Activated naive CD8-positive, alpha-beta T cell (primary cell): ENCODE data around the gene RAD51D.

Experiments
- H3K27ac Mint-ChIP-seq: one replicate; pipeline ENCODE4 v1.8.0; 2021; ENCODE audit warnings: mixed read lengths
- H3K27me3 Mint-ChIP-seq: one replicate; pipeline ENCODE4 v1.8.0; 2021; ENCODE audit warnings: mixed read lengths
- H3K36me3 Mint-ChIP-seq: one replicate; pipeline ENCODE4 v1.8.0; 2021; ENCODE audit warnings: mixed read lengths
- H3K4me1 Mint-ChIP-seq: one replicate; pipeline ENCODE4 v1.8.0; 2021; ENCODE audit warnings: low read depth, mixed read lengths
- H3K4me3 Mint-ChIP-seq: one replicate; pipeline ENCODE4 v1.8.0; 2021; ENCODE audit warnings: mild to moderate bottlenecking, mixed read lengths
- H3K9me3 Mint-ChIP-seq: one replicate; pipeline ENCODE4 v1.8.0; 2021; ENCODE audit warnings: low read depth, mixed read lengths

Gene RAD51D

DNA sequence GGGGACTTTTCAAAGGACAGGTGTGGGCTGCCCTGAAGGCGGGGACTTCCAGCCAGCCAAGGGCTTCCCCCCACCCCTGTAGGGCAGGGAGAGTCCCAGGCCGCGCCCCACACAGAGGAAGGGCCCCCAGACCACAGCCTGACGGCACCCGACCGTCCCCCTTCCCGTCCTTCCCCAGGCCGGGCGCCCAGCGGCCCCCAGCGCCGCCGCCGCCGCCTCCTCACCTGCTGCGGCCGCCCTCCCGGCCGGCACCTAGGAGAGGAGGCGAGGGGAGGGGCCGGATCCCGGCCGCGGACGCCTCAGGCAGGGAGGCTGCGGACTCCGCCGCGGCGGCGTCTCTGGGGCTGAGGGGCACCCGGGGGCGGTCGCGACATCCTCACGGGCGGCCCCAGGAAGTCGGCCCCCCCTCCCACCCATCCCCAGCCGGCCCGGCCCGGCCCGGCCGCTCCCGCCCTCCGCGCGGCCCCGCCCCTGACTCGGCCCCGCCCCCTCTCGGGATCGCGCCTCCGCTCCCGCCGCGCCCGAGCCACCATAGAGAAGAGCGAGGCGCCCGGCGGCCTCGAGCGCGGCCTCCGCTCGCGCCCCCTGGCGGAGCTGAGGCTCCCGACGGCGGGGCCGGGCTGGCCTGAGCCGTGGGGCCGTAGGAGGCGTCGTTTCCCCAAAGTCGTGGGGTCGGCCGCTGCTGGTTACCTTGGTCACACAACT, 30.6 kb downstream of the RAD51D start:
- Mint-ChIP-seq H3K27me3 (no peaks in the 10 kb centered on the region), H3K36me3 (no peaks in the 10 kb centered on the region), H3K4me1 (peaks cover 49% of the 10 kb centered on the region), H3K4me3 (peak overlapping the region; percentile 93), H3K9me3 (no peaks in the 10 kb centered on the region), H3K27ac (peak overlapping the region; percentile 96)

DNA sequence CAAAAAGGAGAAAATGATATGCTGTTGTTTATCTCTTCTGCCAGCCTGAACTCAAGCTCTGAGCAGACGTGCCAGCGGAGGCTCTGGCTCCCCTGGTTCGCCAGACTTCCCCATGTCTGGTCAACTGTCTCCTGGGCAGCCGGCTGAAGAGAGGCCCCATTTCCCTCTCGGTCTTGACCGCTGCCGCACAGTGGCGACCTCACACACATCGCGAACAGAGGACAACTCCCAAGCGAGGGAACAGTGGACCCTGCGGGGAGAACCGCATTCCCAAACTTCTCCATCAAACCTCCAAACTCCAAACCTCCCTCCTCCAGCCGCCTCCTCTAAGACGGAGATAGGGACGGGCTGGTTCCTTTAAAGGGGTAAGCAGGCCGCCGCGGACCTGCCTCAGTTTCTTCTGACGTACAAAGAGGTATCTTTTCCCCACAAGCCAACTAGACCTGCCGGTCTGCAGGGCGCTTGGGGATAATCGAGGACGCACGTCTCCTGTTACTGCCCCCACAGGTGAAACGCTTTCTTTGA, 31.2 kb downstream of the RAD51D start:
- H3K4me1 Mint-ChIP-seq, result peaks cover 53% of the 10 kb centered on the region
- peak overlapping the region; percentile 93 for H3K27ac Mint-ChIP-seq
- no peaks in the 10 kb centered on the region for H3K27me3 Mint-ChIP-seq
- no peaks in the 10 kb centered on the region for H3K9me3 Mint-ChIP-seq
- no peaks in the 10 kb centered on the region for H3K36me3 Mint-ChIP-seq
- H3K4me3 Mint-ChIP-seq, result peak overlapping the region; percentile 93

DNA sequence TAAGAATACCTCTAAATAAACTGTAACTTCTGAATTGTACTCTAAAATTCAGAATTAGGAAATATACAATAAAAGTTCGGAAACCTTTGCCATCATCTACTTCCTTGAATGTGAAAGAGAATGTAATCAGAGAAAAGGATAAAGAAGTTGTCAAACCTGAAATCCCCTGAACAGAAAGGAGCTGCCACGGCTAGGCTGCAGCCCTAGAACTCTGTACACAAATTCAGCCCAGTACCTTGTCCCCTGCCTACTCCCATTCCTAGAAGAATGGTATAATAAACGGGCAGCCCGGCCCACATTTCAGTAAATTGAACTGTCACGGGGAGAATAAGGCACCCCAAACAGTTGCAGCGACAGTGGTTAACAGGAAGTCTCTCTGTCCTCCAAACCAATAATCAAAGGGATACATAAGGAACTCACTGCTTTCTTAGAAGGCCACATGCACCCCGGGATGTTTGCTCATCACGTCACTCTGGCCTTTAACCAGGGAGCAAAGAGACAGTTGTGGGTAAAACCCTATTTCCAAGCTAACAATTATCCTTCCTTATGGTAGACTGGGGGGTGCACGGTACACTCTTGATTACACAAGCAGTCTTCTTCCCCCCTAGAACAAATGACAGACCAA, 31.8 kb downstream of the RAD51D start:
- no peaks in the 10 kb centered on the region for H3K9me3 Mint-ChIP-seq
- no peaks in the 10 kb centered on the region for H3K36me3 Mint-ChIP-seq
- peak overlapping the region; percentile 93 for H3K4me3 Mint-ChIP-seq
- no peaks in the 10 kb centered on the region for H3K27me3 Mint-ChIP-seq
- H3K27ac Mint-ChIP-seq, result peak overlapping the region; percentile 93
- peaks cover 59% of the 10 kb centered on the region for H3K4me1 Mint-ChIP-seq

DNA sequence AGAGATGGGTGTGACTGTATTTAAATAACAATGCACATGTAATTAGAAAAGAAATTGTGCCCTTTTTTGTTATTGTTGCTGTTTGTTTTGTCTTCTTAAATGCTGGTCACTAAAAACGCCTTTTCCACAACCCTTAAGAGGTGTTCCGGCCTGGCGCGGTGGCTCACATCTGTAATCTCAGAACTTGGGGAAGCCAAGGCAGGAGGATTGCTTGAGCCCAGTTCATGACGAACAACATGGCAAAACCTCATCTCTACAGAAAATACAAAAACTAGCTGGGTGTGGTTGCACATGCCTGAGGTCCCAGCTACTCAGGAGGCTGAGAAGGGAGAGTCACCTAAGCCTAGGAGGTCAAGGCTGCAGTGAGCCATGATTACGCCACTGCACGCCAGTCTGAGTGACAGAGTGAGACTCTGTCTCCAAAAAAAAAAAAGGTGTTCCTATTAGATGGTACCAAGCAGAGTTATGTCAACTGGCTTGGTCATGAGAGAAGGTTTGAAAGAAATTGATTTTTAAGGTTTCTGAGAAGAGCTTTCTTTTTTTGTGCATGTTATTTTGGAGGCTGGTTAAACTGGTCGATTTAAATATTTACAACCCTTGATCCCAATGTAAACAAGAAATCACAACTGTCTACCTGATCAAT, 32.6 kb downstream of the RAD51D start:
- Mint-ChIP-seq H3K36me3 (no peaks in the 10 kb centered on the region), H3K9me3 (no peaks in the 10 kb centered on the region), H3K27ac (peak overlapping the region; percentile 93), H3K4me1 (peaks cover 67% of the 10 kb centered on the region), H3K4me3 (peak overlapping the region; percentile 93), H3K27me3 (no peaks in the 10 kb centered on the region)

DNA sequence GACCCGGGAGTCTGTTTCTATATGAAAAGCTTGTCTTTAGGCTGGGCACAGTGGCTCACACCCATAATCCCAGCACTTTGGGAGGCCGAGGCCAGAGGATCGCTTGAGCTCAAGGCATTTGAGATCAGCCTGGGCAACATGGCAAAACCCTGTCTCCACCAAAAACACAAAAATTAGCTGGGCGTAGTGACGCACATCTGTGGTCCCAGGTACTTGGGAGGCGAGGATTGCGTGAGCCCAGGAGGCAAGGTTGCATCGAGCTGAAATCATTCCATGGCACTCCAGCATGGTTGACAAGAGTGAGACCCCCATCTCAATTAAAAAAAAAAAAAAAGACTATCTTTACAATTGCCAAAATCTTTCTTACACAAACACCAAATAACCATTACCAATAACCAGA, 33.5 kb downstream of the RAD51D start:
- Mint-ChIP-seq H3K36me3 (no peaks in the 10 kb centered on the region), H3K27me3 (no peaks in the 10 kb centered on the region), H3K9me3 (no peaks in the 10 kb centered on the region), H3K4me3 (no peak overlapping the region), H3K4me1 (peaks cover 74% of the 10 kb centered on the region), H3K27ac (no peak overlapping the region)

DNA sequence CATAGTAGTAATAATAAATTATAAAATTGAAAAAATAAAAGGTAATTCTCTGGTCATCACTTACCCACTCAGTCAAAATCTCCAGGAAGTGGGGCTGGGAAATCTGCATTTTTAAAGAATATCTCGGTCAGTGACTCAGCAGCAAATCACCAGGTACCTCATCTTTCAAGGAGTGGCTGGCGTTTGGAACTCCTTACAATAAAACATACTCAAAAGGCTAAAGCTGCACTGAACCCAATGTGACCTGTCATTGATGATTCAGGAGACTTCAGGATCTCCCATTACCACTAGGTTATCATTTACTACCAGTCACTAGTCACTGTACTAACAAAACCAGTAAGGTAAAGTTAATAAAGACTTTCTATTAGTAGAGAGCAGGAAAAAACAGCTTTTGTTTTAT, 34.7 kb downstream of the RAD51D start:
- no peaks in the 10 kb centered on the region for H3K27me3 Mint-ChIP-seq
- H3K4me1 Mint-ChIP-seq, result peaks cover 77% of the 10 kb centered on the region
- no peaks in the 10 kb centered on the region for H3K9me3 Mint-ChIP-seq
- no peak overlapping the region for H3K4me3 Mint-ChIP-seq
- no peaks in the 10 kb centered on the region for H3K36me3 Mint-ChIP-seq
- H3K27ac Mint-ChIP-seq, result peak overlapping the region; percentile 55

DNA sequence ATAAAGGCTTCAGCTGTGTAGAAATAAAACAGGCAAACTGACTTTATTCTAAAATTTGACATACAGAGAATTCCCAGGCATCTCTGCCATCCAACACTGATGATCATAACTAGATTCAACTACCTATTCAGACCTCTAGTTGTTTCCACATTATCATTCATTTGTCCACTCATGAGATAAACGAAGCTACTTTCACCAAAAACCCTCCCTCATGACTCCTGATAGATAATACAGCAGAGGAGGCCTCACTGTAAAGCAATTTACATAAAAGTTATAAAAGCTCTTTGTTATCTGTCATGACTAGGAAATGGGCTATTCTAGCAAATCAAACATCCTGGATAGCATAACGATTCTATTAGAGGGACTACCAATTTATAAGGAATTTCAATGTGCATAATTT, 36.6 kb downstream of the RAD51D start:
- Mint-ChIP-seq H3K27me3 (no peaks in the 10 kb centered on the region), H3K4me1 (peaks cover 77% of the 10 kb centered on the region), H3K36me3 (no peaks in the 10 kb centered on the region), H3K4me3 (peak overlapping the region; percentile 38), H3K27ac (peak overlapping the region; percentile 87), H3K9me3 (no peaks in the 10 kb centered on the region)

DNA sequence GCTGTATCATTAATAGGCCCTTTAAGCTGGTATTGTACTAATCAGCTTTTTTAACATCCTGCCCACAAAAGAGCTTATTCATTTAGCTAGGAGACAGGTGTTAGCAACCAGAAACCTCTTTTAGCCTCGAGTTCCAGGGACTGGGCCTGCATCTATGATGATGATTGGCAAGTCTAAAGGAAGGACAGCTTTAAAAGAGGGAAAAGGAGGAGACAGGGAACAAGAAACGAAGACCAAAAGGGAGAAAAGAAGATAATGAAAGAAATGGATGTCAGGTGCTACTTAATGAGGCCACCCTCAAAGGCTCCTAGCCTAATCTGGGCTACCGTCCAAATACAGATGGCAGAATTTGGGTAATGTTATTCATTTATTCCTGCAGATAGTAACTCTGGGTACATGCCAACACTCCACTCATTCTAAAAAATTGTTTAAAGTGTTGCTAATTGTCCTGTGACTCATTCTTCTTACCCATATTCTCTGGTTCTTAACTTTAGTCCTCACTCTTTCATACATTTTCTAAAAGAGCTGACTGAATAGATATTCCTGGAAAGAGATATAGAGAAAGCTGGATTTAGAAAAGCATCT, 37.5 kb downstream of the RAD51D start:
- Mint-ChIP-seq H3K27ac (peak overlapping the region; percentile 87), H3K9me3 (no peaks in the 10 kb centered on the region), H3K4me3 (peak overlapping the region; percentile 70), H3K36me3 (no peaks in the 10 kb centered on the region), H3K27me3 (no peaks in the 10 kb centered on the region), H3K4me1 (peaks cover 76% of the 10 kb centered on the region)

DNA sequence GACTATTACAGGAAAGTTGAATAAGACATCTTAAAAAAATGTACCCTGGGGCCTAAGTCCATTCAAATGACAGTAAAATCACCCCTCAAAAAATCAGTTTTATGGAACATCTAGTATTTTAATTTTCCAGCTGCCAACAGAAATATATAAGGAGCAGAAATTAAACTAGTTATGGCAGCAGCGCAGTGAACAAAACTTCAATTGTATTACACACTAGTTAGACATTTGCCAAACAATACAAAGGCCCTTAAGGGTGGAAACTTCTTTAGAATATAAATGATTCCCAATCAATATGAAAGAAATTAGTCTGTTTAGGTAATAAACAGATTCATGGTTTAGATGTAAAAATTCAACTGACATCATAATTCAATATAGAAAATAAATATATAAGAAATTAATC, 38.0 kb downstream of the RAD51D start:
- Mint-ChIP-seq H3K9me3 (no peaks in the 10 kb centered on the region), H3K36me3 (no peaks in the 10 kb centered on the region), H3K4me1 (peaks cover 75% of the 10 kb centered on the region), H3K4me3 (peak overlapping the region; percentile 23), H3K27me3 (no peaks in the 10 kb centered on the region), H3K27ac (no peak overlapping the region)

DNA sequence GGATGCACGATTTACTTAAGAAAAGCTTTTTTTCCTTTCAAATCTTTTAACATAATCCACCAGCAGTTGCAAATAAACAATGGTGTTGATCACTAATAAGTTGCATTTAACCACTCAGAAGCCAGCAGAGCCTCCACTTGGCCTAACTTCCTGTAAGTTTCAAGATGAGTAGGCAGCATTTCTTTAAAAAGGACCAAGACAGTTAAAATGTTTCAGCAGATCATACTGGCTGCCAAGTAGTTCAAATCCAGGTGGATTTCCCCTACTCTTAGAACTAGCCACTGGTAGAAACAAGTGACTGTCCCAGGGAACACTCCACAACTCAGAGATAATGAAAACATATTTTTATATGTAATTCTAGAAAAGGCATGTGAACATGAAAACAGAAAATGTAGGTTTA, 39.1 kb downstream of the RAD51D start:
- no peaks in the 10 kb centered on the region for H3K36me3 Mint-ChIP-seq
- peak overlapping the region; percentile 59 for H3K27ac Mint-ChIP-seq
- H3K27me3 Mint-ChIP-seq, result no peaks in the 10 kb centered on the region
- no peaks in the 10 kb centered on the region for H3K9me3 Mint-ChIP-seq
- no peak overlapping the region for H3K4me3 Mint-ChIP-seq
- H3K4me1 Mint-ChIP-seq, result peaks cover 68% of the 10 kb centered on the region

DNA sequence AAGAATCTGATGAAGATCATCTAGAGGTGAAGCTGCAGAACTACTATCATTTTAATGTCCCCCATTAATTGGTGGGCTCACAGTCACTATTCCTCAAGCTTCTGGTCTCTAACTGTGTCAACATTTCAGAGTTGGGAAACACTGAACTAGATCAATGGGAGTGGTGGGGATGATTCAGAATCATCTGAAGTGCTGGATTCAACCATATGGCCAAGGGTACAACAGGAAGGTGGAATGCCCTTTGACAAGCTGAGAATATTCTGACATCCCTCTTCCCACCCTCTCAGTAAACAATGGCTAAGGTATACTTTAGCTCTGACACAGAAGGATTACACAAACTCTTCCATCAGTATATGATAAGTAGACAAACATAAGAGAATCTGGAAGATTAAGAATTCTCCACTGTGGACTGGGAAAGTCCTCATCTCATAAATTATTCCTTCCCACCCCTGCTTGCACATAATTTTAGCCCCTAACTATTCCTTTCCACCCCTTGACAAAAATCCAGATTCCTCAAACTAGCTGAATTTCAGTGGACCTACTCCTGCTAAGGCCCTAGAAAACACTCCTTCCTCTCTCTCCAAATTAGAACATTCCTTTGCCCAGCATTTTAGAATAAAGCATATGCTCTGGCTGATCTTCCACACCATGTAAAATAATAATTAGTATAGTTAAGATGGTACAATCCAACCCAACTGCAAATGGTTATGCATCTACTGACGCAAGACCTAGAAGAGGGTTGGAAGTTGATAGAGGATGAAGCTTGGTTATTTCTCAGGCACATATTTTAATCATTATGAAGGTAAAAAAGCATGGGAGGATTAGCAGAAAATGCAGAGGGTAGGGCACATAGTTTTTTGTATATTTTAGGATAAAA, 39.9 kb downstream of the RAD51D start:
- H3K36me3 Mint-ChIP-seq, result no peaks in the 10 kb centered on the region
- no peaks in the 10 kb centered on the region for H3K9me3 Mint-ChIP-seq
- H3K4me1 Mint-ChIP-seq, result peaks cover 69% of the 10 kb centered on the region
- no peaks in the 10 kb centered on the region for H3K27me3 Mint-ChIP-seq
- H3K27ac Mint-ChIP-seq, result peak overlapping the region; percentile 10
- no peak overlapping the region for H3K4me3 Mint-ChIP-seq

DNA sequence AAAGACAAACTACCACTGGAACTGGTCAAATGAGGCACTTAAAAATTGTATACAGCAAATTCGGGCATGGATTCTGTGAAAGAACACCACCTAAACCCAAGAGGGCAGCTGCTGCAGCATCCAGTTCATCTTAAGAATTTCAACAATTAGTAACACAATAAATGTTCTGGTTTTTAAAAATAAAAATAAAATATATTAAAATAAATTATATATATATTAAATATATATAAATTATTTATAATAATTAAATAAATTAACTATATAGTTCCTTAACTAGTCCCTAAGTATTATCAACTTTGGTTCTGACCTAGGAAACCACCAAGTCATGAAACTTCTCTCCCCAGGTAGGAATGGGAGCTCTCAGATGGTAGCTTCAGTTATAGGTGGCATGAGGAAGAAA, 42.8 kb downstream of the RAD51D start:
- peaks cover 76% of the 10 kb centered on the region for H3K4me1 Mint-ChIP-seq
- H3K4me3 Mint-ChIP-seq, result no peak overlapping the region
- peaks cover 2% of the 10 kb centered on the region for H3K36me3 Mint-ChIP-seq
- H3K27ac Mint-ChIP-seq, result no peak overlapping the region
- H3K9me3 Mint-ChIP-seq, result no peaks in the 10 kb centered on the region
- H3K27me3 Mint-ChIP-seq, result no peaks in the 10 kb centered on the region

DNA sequence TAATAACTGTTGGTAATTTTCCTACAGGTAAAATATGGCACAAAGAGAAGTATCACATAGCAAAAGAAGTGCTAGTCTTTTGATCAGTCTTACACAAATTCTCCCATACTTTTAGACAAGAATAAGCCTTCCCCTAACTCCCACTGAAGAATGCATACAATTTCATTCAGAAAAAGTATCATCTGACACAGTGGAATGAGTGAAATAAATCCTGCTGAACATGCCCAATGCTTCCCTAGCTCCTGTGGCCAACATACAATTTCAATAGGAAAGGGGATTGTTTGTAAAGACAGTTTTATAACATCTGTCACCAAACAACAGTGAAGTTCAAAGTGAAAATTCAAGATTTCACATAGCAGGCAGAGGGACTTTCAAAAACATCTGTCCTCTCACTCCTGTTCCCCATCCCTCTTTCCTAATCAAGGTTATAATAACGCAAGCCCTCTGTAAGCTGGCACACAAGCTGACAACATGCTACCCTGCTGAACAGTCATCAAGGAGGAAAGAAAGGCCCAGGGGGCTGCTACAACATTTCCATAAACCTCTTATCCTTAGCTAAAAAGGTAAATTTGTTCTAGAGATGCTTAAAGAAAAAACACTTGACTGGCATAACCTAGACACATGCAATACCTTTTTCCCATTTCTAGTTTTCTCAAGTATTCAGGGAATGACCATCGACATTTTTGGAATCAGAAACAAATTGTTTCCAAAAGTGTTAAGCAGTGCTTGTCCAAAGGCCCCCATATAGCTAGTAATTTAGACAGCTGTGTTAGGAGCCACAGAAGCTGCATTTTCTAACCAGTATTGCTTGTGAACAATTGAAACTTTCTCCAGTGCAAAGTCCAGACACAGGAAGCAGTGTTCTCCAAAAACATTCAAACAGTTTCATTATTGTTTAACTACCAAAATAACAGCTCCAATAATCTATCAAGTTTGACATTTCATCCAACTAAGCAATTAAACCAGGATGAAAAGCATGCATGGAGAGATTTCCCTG, 44.7 kb downstream of the RAD51D start:
- Mint-ChIP-seq H3K27ac (peak overlapping the region; percentile 89), H3K4me1 (peaks cover 65% of the 10 kb centered on the region), H3K27me3 (no peaks in the 10 kb centered on the region), H3K9me3 (no peaks in the 10 kb centered on the region), H3K4me3 (peak overlapping the region; percentile 56), H3K36me3 (peaks cover 4% of the 10 kb centered on the region)
